Motor neuron (in vitro differentiated cells): ENCODE measurements around the gene CELA2B. TPM values are rescaled to one million over a fixed set of nuclear protein-coding genes. Genes with fewer than 3 reads are reported as not detected.

ENCODE experiments used
- ATAC-seq, 8 experiments: fragments of 200-7000 bp; cut with Tn5 transposase; replicated peaks in 6 of 8; 2 replicates each; pipeline ENCODE4 v1.8.0; 2021; ENCODE audit warnings: mild to moderate bottlenecking in 8 of 8, moderate library complexity in 8 of 8
- H3K27ac ChIP-seq, 2 donors: fragments of 250-450 bp; sonication (Bioruptor Pico); 2 replicates each; pipeline ENCODE4 v1.9.0; 2021; ENCODE audit warnings: antibody characterized with exemption in 2 of 2, mild to moderate bottlenecking in 2 of 2, moderate library complexity in 1 of 2
- H3K4me1 ChIP-seq, 2 donors: fragments of 250-450 bp; sonication (Bioruptor Pico); replicated peaks in 1 of 2; 2 replicates each; pipeline ENCODE4 v1.6.1; 2021; ENCODE audit warnings: antibody characterized with exemption in 2 of 2, mild to moderate bottlenecking in 2 of 2, moderate library complexity in 1 of 2
- H3K4me3 ChIP-seq, 5 donors: fragments of 250-450 bp; sonication (Bioruptor Pico); 2 replicates each; pipeline ENCODE4 v1.9.0; 2021; ENCODE audit warnings: antibody characterized with exemption in 5 of 5, mild to moderate bottlenecking in 5 of 5, moderate library complexity in 4 of 5
- WGBS, 10 experiments: fragments of 450-650 bp; shearing (Covaris generic); methylation state at CpG; one replicate each; pipeline ENCODE4 v1.0.0; 2022; 5-methylcytosine and 5-hydroxymethylcytosine counted together
- in situ Hi-C, 9 experiments: fragments of 400-800 bp; cut with MboI; loops; one replicate each; pipeline ENCODE4 v1.15.0; 2021; ENCODE audit warnings: low sequenced_read_pairs in 9 of 9, low pct_unique_long_range_greater_than_20kb in 2 of 9; ENCODE audit not compliant: unreplicated experiment in 9 of 9
- total RNA-seq, 8 experiments: library from RNA; unstranded; fragments of 300-600 nt; gene quantifications; 2 replicates each; pipeline versions ENCODE4 v1.2.3 to v1.2.4, GENCODE V29; 2022

Gene CELA2B
- total RNA-seq, 8 experiments from 2014 or later: not detected

- 0 to 2% (median 0%) methylated on average over 2 to 35 of the region's 65 CpGs; no CpG with 5 or more reads in 3 of the 10 experiments for WGBS, 10 experiments
- Histone ChIP-seq H3K4me3 (peak within 1 kb of the TSS; percentile 60 to 92 (median 81)), H3K4me1 (peaks cover 7 to 17% of the 10 kb centered on the region in 2 donors), H3K27ac (peak within 1 kb of the TSS; percentile 83 to 94)
- peak; percentile 58 to 77 (median 68) for ATAC-seq
- in situ Hi-C loops: no loop called here
Observed at GRCh38 chr1:15526490-15527339, 50.8 kb downstream of the CELA2B start, which contains the start of gene DNAJC16. TSS of gene DNAJC16 (plus strand) at chr1:15526848. CDS start at chr1:15529106, 2,258 bp downstream.

- in situ Hi-C loops: no loop called here
- Histone ChIP-seq H3K27ac (no peak overlapping the region), H3K4me3 (no peak overlapping the region), H3K4me1 (peaks cover 0 to 6% of the 10 kb centered on the region in 2 donors)
- 60 to 100% (median 96%) methylated on average over 1 to 4 of the region's 4 CpGs; no CpG with 5 or more reads in 1 of the 10 experiments for WGBS, 10 experiments
- ATAC-seq: no peak
Observed at GRCh38 chr1:15531003-15531402, 55.1 kb downstream of the CELA2B start.

GRCh38 chr1:15531682-15532081 lies 55.8 kb downstream of the CELA2B start:
- H3K4me1 ChIP-seq: peaks cover 0 to 6% of the 10 kb centered on the region in 2 donors
- no peak for ATAC-seq
- H3K27ac ChIP-seq: no peak overlapping the region
- no peak overlapping the region for H3K4me3 ChIP-seq
- in situ Hi-C loops: no loop called here
- 71 to 100% (median 99%) methylated on average over 1 to 2 of the region's 2 CpGs for WGBS, 10 experiments

- in situ Hi-C loops: no loop called here
- WGBS, 10 experiments: 34 to 100% (median 86%) methylated on average over 1 to 6 of the region's 6 CpGs
- Histone ChIP-seq H3K4me1 (no peaks in the 10 kb centered on the region), H3K27ac (no peak overlapping the region), H3K4me3 (no peak overlapping the region)
- ATAC-seq: peak in 3 of 8 experiments; percentile 31 to 89 (median 73)
Observed at GRCh38 chr1:15538771-15539170, 62.9 kb downstream of the CELA2B start.

GRCh38 chr1:15540186-15540585 lies 64.3 kb downstream of the CELA2B start:
- H3K4me1 ChIP-seq: no peaks in the 10 kb centered on the region
- ATAC-seq: no peak
- no peak overlapping the region for H3K27ac ChIP-seq
- in situ Hi-C loops: no loop called here
- 80 to 100% (median 93%) methylated on average over 1 to 8 of the region's 8 CpGs; no CpG with 5 or more reads in 1 of the 10 experiments for WGBS, 10 experiments
- H3K4me3 ChIP-seq: no peak overlapping the region

Other genes with a start within 250 kb of the CELA2B start
- 1 to 10 TPM in 5 of 8 experiments, under 1 TPM in 3; 0.38 to 3.1 (median 1.6) TPM for gene FHAD1, start 228.9 kb upstream of the CELA2B start, total RNA-seq
- 10 to 100 TPM in 7 of 8 experiments, 1 to 10 TPM in 1; 9.1 to 67.9 (median 14.4) TPM for gene EFHD2, start 66.2 kb upstream of the CELA2B start, total RNA-seq
- under 1 TPM in 7 of 8 experiments, not detected in 1; 0.05 to 0.95 (median 0.14) TPM for gene CTRC, start 37.7 kb upstream of the CELA2B start, total RNA-seq
- 1 to 10 TPM in 1 of 8 experiments, not detected in 7; 1.1 TPM for gene CELA2A, start 19.4 kb upstream of the CELA2B start, total RNA-seq
- gene CASP9, start 48.1 kb downstream of the CELA2B start, total RNA-seq: 10 to 100 TPM in 6 of 8 experiments, 1 to 10 TPM in 2; 8.2 to 17.1 (median 13.9) TPM
- 10 to 100 TPM; 14.4 to 26.0 (median 18.0) TPM for gene DNAJC16, start 50.7 kb downstream of the CELA2B start, total RNA-seq
- 1 to 10 TPM in 2 of 8 experiments, under 1 TPM in 6; 0.14 to 1.2 (median 0.65) TPM for gene AGMAT, start 108.9 kb downstream of the CELA2B start, total RNA-seq
- 10 to 100 TPM; 11.1 to 47.4 (median 17.0) TPM for gene DDI2, start 141.4 kb downstream of the CELA2B start, total RNA-seq
- gene PLEKHM2, start 208.2 kb downstream of the CELA2B start, total RNA-seq: 10 to 100 TPM; 23.7 to 45.7 (median 33.4) TPM